ENCODE measurements around the gene MTARC2. TPM values are rescaled to one million over a fixed set of nuclear protein-coding genes. Genes with fewer than 3 reads are reported as not detected.
"Not testable (repeated sequence)": the region's sequence is repeated elsewhere in the genome, so short reads cannot be mapped to it uniquely, and the experiment has no call there.

The MTARC2 gene
- total and polyA plus RNA-seq, 2 donors = 1.6 to 9.5 TPM

DNA sequence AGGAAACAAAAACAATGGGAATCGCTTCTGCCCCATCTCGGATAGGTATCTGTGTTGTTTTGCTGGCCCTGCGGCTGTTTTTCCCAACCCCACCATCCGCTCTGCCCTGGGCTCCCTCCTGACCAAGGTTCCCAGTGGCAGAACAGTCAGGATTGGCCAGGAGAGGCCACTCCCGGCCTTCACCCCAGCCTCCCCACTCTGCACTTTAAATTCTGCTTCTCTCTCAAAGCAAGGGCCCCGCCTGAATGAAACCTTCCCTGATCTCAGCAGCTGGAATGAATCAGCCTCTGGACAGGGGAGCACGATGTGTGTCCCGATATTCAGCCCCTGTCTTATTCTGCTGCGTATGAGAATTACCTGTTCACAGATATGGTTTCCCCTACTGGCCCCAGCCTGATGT is 41.6 kb upstream of the MTARC2 start:
- Histone ChIP-seq H3K9me3 (ENCODE audit: control insufficient read depth in 2 of 2, insufficient read depth in 1 of 2, low read length in 1 of 2) (no peaks in the 10 kb centered on the region), H3K4me3 (ENCODE audit: low read length in 2 of 2) (no peak overlapping the region), H3K4me1 (ENCODE audit: control insufficient read depth in 2 of 2, insufficient read depth in 2 of 2, low read length in 2 of 2) (no peaks in the 10 kb centered on the region), H3K36me3 (ENCODE audit: control insufficient read depth in 2 of 2, insufficient read depth in 2 of 2, low read length in 1 of 2) (no peaks in the 10 kb centered on the region), H3K27me3 (ENCODE audit: control insufficient read depth in 2 of 2, insufficient read depth in 1 of 2, low read length in 1 of 2) (no peaks in the 10 kb centered on the region), H3K27ac (ENCODE audit: low read depth in 1 of 2, low read length in 1 of 2) (no peak overlapping the region)
- DNase-seq (ENCODE audit: low read depth in 6 of 9, low spot score in 9 of 9) = no peak
- WGBS = 94% methylated on average over 9 of the region's 9 CpGs

DNA sequence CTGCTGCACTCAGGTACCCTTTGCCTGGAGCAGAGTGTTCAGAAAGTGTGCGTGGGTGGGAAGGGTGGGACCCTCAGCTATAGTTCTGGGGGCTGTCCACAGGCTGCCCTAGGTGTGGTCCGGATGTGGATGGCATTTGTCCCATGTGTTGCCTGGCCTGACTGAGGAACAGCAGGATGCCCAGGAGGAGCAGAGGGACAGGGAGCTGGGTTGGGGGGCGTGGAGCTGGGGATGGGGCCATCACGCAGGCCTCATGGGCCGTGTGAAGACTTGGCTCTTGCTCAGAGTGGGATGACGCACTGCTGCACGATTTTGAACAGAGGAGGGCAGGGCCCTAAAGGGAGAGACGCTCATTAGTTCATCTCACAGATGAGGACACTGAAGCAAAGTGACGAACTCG is 41.0 kb upstream of the MTARC2 start:
- H3K4me3 ChIP-seq (ENCODE audit: low read length in 2 of 2) = no peak overlapping the region
- no peaks in the 10 kb centered on the region for H3K36me3 ChIP-seq (ENCODE audit: control insufficient read depth in 2 of 2, insufficient read depth in 2 of 2, low read length in 1 of 2)
- H3K4me1 ChIP-seq (ENCODE audit: control insufficient read depth in 2 of 2, insufficient read depth in 2 of 2, low read length in 2 of 2) = no peaks in the 10 kb centered on the region
- H3K9me3 ChIP-seq (ENCODE audit: control insufficient read depth in 2 of 2, insufficient read depth in 1 of 2, low read length in 1 of 2) = no peaks in the 10 kb centered on the region
- H3K27me3 ChIP-seq (ENCODE audit: control insufficient read depth in 2 of 2, insufficient read depth in 1 of 2, low read length in 1 of 2) = no peaks in the 10 kb centered on the region
- 95% methylated on average over 10 of the region's 10 CpGs for WGBS
- DNase-seq (ENCODE audit: low read depth in 6 of 9, low spot score in 9 of 9) = no peak
- no peak overlapping the region for H3K27ac ChIP-seq (ENCODE audit: low read depth in 1 of 2, low read length in 1 of 2)

DNA sequence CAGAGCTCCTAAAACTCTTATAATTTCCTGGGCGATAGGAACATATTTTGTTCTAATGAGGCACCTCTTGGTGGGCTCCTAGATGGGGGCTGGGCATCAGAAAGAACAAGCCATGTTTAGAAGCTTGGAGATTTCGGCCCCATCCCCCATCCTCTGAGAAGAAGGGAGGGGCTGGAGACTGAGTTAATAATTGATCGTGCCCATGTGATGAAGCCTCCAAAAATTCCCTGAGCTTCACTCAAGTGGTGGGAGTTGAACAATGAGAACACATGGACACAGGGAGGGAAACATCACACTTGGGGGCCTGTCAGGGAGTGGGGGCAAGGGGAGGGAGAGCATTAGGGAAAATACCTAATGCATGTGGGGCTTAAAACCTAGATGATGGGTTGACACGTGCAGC is 39.9 kb upstream of the MTARC2 start:
- WGBS = 96% methylated on average over 4 of the region's 4 CpGs
- H3K4me3 ChIP-seq (ENCODE audit: low read length in 2 of 2) = no peak overlapping the region
- no peaks in the 10 kb centered on the region for H3K9me3 ChIP-seq (ENCODE audit: control insufficient read depth in 2 of 2, insufficient read depth in 1 of 2, low read length in 1 of 2)
- no peak for DNase-seq (ENCODE audit: low read depth in 6 of 9, low spot score in 9 of 9)
- H3K27ac ChIP-seq (ENCODE audit: low read depth in 1 of 2, low read length in 1 of 2) = no peak overlapping the region
- H3K4me1 ChIP-seq (ENCODE audit: control insufficient read depth in 2 of 2, insufficient read depth in 2 of 2, low read length in 2 of 2) = no peaks in the 10 kb centered on the region
- H3K27me3 ChIP-seq (ENCODE audit: control insufficient read depth in 2 of 2, insufficient read depth in 1 of 2, low read length in 1 of 2) = no peaks in the 10 kb centered on the region
- H3K36me3 ChIP-seq (ENCODE audit: control insufficient read depth in 2 of 2, insufficient read depth in 2 of 2, low read length in 1 of 2) = no peaks in the 10 kb centered on the region

DNA sequence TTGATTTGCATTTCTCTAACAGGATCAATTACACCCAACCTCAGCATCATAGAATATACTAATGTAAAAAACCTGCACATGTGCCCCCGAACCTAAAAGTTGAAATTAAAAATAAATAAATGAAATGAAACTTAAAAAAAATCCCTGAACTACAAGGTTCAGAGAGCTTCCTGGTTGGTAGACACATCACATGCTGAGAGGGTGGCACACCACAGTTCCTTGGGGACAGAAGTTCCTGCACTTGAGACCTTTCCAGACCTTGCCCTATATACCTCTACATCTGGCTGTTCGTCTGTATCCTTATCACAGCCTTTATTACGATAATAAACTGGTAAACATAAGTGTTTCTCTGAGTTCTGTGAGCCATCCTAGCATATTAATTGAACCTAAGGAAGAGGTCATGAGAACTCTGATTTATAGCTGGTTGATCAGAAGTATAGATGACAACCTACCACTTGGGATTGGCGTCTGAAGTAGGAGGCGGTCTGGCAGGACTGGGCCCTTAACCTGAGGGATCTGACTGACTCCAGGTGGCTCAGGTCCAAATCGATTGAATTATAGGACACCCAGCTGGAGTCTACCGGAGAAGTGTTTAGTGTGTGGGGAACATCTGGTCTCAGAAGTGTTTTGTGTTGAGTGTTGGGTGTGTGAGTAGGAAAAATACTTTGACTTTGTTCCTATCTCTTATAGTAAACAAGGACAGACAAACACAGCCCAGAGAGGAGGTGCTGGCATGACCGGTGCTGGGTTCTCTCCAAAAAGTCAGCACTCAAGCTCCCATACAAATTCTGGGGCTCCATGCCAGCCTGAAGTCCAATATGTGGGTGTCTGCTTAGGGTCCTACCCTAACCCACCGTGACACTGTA is 39.0 kb upstream of the MTARC2 start:
- no peaks in the 10 kb centered on the region for H3K27me3 ChIP-seq (ENCODE audit: control insufficient read depth in 2 of 2, insufficient read depth in 1 of 2, low read length in 1 of 2)
- H3K36me3 ChIP-seq (ENCODE audit: control insufficient read depth in 2 of 2, insufficient read depth in 2 of 2, low read length in 1 of 2) = no peaks in the 10 kb centered on the region
- no peaks in the 10 kb centered on the region for H3K4me1 ChIP-seq (ENCODE audit: control insufficient read depth in 2 of 2, insufficient read depth in 2 of 2, low read length in 2 of 2)
- no peaks in the 10 kb centered on the region for H3K9me3 ChIP-seq (ENCODE audit: control insufficient read depth in 2 of 2, insufficient read depth in 1 of 2, low read length in 1 of 2)
- no peak overlapping the region for H3K4me3 ChIP-seq (ENCODE audit: low read length in 2 of 2)
- 83% methylated on average over 9 of the region's 9 CpGs for WGBS
- DNase-seq (ENCODE audit: low read depth in 6 of 9, low spot score in 9 of 9) = no peak
- no peak overlapping the region for H3K27ac ChIP-seq (ENCODE audit: low read depth in 1 of 2, low read length in 1 of 2)

DNA sequence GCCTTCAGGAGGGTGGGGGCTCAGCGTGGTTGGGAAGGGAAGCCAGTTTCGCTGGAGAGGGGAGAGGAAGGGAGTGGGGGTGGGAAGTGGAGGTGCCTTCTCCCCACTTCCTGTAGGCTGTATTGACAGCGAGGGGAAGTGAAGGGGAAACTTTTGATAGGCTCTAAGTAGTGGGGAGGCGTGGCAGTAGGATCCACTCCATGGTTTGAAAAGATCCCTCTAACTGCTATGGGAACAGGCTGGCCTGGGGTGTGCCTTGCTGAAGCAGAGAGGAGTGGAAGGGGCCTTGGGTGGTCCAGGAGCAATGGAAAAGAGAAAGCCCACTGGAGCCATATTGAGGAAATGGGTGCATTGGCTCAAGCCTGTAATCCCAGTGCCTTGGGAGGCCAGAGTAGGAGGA is 37.8 kb upstream of the MTARC2 start:
- Histone ChIP-seq H3K27me3 (ENCODE audit: control insufficient read depth in 2 of 2, insufficient read depth in 1 of 2, low read length in 1 of 2) (no peaks in the 10 kb centered on the region), H3K4me1 (ENCODE audit: control insufficient read depth in 2 of 2, insufficient read depth in 2 of 2, low read length in 2 of 2) (no peaks in the 10 kb centered on the region), H3K4me3 (ENCODE audit: low read length in 2 of 2) (no peak overlapping the region), H3K9me3 (ENCODE audit: control insufficient read depth in 2 of 2, insufficient read depth in 1 of 2, low read length in 1 of 2) (no peaks in the 10 kb centered on the region), H3K27ac (ENCODE audit: low read depth in 1 of 2, low read length in 1 of 2) (no peak overlapping the region), H3K36me3 (ENCODE audit: control insufficient read depth in 2 of 2, insufficient read depth in 2 of 2, low read length in 1 of 2) (no peaks in the 10 kb centered on the region)
- DNase-seq (ENCODE audit: low read depth in 6 of 9, low spot score in 9 of 9) = no peak
- WGBS = 67% methylated on average over 4 of the region's 4 CpGs

DNA sequence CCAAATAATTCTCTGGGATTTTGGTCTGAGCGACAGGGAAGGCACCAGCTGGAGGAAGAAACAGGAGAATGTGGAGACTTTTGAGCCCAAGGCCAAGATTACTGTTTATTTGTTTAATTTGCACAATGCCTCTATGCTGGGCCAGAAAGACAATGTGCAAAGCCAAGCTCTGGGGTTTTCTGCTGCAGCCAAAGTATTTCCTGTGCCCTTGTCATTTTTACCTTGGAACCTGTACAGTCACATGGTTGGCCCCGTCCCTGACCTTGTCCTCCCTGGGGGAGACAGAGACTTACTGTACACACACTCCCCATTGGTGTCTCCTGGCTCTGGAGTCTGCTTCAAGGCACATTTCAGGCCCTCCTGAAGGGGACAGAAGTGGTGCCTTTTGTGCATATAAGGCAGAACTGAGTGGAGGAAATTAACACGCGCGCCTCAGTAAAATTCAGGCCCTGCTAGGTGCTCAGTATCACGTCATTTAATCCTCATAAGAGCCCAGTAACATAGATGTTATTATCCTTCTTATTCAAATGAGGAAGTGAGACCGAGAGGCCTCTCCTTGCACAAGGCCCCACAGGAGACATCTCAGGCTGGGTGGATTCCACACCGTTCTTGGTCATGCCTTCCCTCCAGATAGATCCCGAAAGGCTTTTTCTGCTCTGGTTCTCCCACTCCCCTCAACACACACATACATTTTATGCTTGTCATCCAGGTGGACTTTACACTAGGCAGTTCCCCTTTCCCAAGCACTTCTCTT is 36.9 kb upstream of the MTARC2 start:
- Histone ChIP-seq H3K9me3 (ENCODE audit: control insufficient read depth in 2 of 2, insufficient read depth in 1 of 2, low read length in 1 of 2) (no peaks in the 10 kb centered on the region), H3K4me3 (ENCODE audit: low read length in 2 of 2) (no peak overlapping the region), H3K36me3 (ENCODE audit: control insufficient read depth in 2 of 2, insufficient read depth in 2 of 2, low read length in 1 of 2) (no peaks in the 10 kb centered on the region), H3K27ac (ENCODE audit: low read depth in 1 of 2, low read length in 1 of 2) (no peak overlapping the region), H3K4me1 (ENCODE audit: control insufficient read depth in 2 of 2, insufficient read depth in 2 of 2, low read length in 2 of 2) (no peaks in the 10 kb centered on the region), H3K27me3 (ENCODE audit: control insufficient read depth in 2 of 2, insufficient read depth in 1 of 2, low read length in 1 of 2) (no peaks in the 10 kb centered on the region)
- WGBS = 79% methylated on average over 9 of the region's 9 CpGs
- no peak for DNase-seq (ENCODE audit: low read depth in 6 of 9, low spot score in 9 of 9)

DNA sequence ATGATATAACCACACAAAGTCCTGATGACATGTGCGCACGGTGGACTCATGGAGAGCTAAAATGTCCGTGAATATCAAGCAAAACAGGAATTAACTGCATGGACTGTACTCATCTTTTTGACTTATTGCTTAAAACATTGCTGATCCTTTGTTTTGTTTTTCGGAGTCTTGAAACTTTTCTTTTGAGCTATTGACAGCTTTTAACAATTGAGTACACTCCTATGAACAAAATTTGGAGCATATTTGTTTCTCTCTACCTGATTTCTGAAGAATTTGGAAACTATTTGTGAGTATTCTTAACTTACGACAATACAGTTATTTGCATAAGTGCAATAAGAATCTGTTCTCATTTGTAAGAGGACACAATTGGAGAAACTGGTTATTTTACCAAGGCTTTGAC is 32.1 kb upstream of the MTARC2 start:
- not testable (repeated sequence) for H3K27me3 ChIP-seq (ENCODE audit: control insufficient read depth in 2 of 2, insufficient read depth in 1 of 2, low read length in 1 of 2); H3K4me1 ChIP-seq (ENCODE audit: control insufficient read depth in 2 of 2, insufficient read depth in 2 of 2, low read length in 2 of 2); H3K4me3 ChIP-seq (ENCODE audit: low read length in 2 of 2); H3K27ac ChIP-seq (ENCODE audit: low read depth in 1 of 2, low read length in 1 of 2); DNase-seq (ENCODE audit: low read depth in 6 of 9, low spot score in 9 of 9); H3K9me3 ChIP-seq (ENCODE audit: control insufficient read depth in 2 of 2, insufficient read depth in 1 of 2, low read length in 1 of 2); H3K36me3 ChIP-seq (ENCODE audit: control insufficient read depth in 2 of 2, insufficient read depth in 2 of 2, low read length in 1 of 2)
- WGBS = 97% methylated on average over 5 of the region's 5 CpGs

DNA sequence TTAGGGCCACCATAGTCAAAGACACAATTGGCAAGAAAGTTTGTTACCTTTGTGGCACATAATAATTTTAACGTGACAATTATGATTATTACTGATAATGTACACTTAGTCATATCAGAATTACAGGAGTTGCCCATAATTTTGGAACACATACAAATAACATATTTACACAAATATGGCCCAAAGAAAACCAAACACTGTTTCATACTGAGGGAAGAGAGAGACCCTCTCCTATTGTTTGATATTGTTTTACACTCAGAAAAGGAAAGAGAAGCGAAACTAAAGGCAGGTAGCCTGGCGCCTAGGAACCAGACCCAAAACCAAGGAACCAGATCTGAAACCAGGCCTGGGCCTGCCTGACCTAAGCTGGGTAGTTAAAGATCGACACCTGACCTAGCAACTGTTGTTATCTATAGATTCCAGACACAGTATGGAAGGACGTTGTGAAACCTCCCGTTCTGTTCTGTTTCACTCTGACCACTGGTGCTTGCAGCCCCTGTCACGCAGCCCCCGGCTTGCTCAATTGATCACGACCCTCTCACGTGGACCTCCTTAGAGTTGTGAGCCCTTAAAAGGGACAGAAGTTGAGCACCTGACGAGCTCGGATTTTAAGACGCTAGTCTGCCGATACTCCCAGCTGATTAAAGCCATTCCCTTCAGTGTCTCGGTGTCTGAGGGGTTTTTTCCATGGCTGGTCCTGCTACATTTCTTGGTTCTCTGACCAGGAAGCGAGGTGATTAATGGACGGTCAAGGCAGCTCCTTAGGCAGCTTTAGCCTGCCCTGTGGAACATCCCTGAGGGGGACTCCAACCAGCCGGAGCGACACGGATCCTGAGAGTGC is 30.1 kb upstream of the MTARC2 start:
- 94% methylated on average over 20 of the region's 20 CpGs for WGBS

DNA sequence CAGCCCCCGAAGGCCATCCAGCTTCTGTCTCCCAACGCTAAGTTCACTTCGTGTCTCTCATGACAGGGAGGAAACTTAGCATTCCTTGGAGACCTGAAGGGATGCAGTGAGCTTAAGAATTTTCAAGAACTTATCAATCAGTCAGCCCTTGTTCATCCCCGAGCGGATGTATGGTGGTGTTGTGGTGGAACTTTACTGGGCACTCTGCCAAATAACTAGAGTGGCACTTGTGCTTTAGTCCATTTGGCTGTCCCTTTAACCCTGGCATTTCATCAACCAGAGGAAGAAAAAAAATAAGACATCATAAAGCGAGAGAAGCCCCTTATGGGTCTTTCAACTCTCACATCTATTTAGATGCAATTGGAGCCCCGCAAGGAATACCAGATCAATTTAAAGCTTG is 26.9 kb upstream of the MTARC2 start:
- WGBS = 61% methylated on average over 7 of the region's 7 CpGs
- not testable (repeated sequence) for DNase-seq (ENCODE audit: low read depth in 6 of 9, low spot score in 9 of 9); H3K27ac ChIP-seq (ENCODE audit: low read depth in 1 of 2, low read length in 1 of 2); H3K4me3 ChIP-seq (ENCODE audit: low read length in 2 of 2); H3K4me1 ChIP-seq (ENCODE audit: control insufficient read depth in 2 of 2, insufficient read depth in 2 of 2, low read length in 2 of 2); H3K36me3 ChIP-seq (ENCODE audit: control insufficient read depth in 2 of 2, insufficient read depth in 2 of 2, low read length in 1 of 2); H3K27me3 ChIP-seq (ENCODE audit: control insufficient read depth in 2 of 2, insufficient read depth in 1 of 2, low read length in 1 of 2); H3K9me3 ChIP-seq (ENCODE audit: control insufficient read depth in 2 of 2, insufficient read depth in 1 of 2, low read length in 1 of 2)

More for the DNA sequence above, 30.1 kb upstream of the MTARC2 start:
- no peak for DNase-seq (ENCODE audit: low read depth in 6 of 9, low spot score in 9 of 9)
- Histone ChIP-seq H3K4me1 (ENCODE audit: control insufficient read depth in 2 of 2, insufficient read depth in 2 of 2, low read length in 2 of 2) (no peaks in the 10 kb centered on the region), H3K9me3 (ENCODE audit: control insufficient read depth in 2 of 2, insufficient read depth in 1 of 2, low read length in 1 of 2) (no peaks in the 10 kb centered on the region), H3K27ac (ENCODE audit: low read depth in 1 of 2, low read length in 1 of 2) (no peak overlapping the region), H3K36me3 (ENCODE audit: control insufficient read depth in 2 of 2, insufficient read depth in 2 of 2, low read length in 1 of 2) (no peaks in the 10 kb centered on the region), H3K4me3 (ENCODE audit: low read length in 2 of 2) (no peak overlapping the region), H3K27me3 (ENCODE audit: control insufficient read depth in 2 of 2, insufficient read depth in 1 of 2, low read length in 1 of 2) (no peaks in the 10 kb centered on the region)

Measured in thymus (tissue), 11 donors.